Measurements from ENCODE around the gene KRTAP10-4. TPM values are rescaled to one million over a fixed set of nuclear protein-coding genes. Genes with fewer than 3 reads are reported as not detected.

Gene KRTAP10-4
- polyA plus RNA-seq, 1 donor, result not detected

DNA sequence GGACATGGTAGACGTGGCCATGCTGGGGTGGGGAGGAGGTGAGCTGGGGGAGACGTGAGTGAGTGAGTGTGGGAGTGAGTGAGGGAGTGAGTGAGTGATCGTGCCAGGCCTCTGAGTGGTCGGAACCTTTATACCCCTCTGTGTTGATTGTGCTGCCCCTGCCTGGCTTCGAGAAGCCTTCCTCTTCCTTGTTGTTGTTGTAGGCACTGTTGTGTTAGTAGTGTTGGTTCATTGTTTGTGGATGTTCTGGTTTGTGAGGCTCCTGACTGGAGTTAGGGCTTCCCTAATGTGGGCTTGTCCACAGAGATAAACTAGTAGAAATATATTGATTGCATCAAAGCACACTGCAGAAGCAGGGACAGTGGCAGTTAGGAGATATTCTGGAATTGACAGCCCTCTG is 14.8 kb upstream of the KRTAP10-4 start, which contains the start of gene KRTAP10-3:
Gene KRTAP10-3 (minus strand): TSS at position 101 of the 400 bp plus-strand sequence. CDS start 80 bp downstream, at position 21.
- Histone ChIP-seq H3K4me1 (ENCODE audit: control insufficient read depth, insufficient read depth, low read length) (no peaks in the 10 kb centered on the region), H3K27me3 (ENCODE audit: control insufficient read depth, insufficient read depth, low read length) (peaks cover 12% of the 10 kb centered on the region), H3K27ac (ENCODE audit: low read length) (no peak within 1 kb of the TSS), H3K9me3 (ENCODE audit: control insufficient read depth, low read depth, low read length) (no peaks in the 10 kb centered on the region), H3K4me3 (ENCODE audit: low read length) (no peak within 1 kb of the TSS), H3K36me3 (ENCODE audit: control insufficient read depth, insufficient read depth, low read length) (no peaks in the 10 kb centered on the region)
- WGBS (ENCODE audit: insufficient coverage, low lambda C conversion rate), result no CpG with 5 or more reads among the region's 5 CpGs
- no peak for DNase-seq

DNA sequence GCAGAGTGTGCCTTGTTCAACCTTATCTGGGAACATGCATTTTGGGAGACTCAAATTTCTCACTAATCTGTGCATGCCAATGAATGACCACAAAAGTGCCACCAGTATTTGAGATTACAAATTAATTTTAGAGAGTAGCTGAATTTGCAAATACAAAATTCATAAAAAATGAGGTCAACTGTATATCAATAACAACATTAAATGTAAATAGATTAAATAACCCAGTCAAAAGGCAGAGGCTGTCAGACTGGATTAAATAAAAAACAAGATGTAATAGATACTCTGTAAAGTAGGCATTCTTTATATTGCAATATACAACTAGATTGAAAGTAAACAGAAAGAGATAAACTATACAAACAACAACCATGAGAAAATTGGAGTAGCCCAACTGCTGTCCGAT is 9.4 kb upstream of the KRTAP10-4 start:
- no peak overlapping the region for H3K4me3 ChIP-seq (ENCODE audit: low read length)
- no peaks in the 10 kb centered on the region for H3K9me3 ChIP-seq (ENCODE audit: control insufficient read depth, low read depth, low read length)
- no CpG with 5 or more reads among the region's 1 CpG for WGBS (ENCODE audit: insufficient coverage, low lambda C conversion rate)
- H3K27ac ChIP-seq (ENCODE audit: low read length), result no peak overlapping the region
- H3K4me1 ChIP-seq (ENCODE audit: control insufficient read depth, insufficient read depth, low read length), result no peaks in the 10 kb centered on the region
- H3K36me3 ChIP-seq (ENCODE audit: control insufficient read depth, insufficient read depth, low read length), result no peaks in the 10 kb centered on the region
- no peaks in the 10 kb centered on the region for H3K27me3 ChIP-seq (ENCODE audit: control insufficient read depth, insufficient read depth, low read length)
- no peak for DNase-seq

DNA sequence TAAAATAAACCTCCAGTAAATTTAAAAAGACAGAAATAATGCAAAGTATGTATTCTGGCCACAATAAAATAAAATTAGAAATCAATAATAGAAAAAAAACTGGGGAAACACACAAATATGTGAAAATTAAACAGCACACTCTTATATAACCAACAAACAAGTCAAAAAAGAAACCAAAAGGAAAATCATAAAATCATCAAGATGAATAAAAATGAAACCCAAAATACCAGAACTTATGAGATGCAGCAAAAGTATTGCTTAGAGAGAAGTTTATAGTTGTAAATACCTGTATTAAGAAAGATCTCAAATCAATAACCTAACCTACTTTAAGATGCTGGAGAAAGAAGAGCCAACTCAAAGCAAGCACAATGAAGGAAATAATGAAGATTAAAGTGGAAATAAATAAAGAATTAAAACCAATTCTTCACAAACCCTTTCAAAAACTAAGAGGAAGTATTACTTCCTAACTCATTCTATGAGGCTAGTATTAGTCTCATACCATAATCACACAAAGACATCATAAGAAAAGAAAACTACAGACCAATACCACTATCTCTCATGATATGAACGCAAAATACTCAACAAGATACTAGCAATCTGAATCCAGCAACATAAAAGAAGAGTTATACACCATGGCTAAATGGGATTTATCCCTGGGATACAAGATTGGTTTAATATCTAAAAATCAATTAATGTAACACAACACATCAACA is 8.5 kb upstream of the KRTAP10-4 start:
- H3K36me3 ChIP-seq (ENCODE audit: control insufficient read depth, insufficient read depth, low read length), result no peaks in the 10 kb centered on the region
- H3K27ac ChIP-seq (ENCODE audit: low read length), result no peak overlapping the region
- H3K27me3 ChIP-seq (ENCODE audit: control insufficient read depth, insufficient read depth, low read length), result no peaks in the 10 kb centered on the region
- no peak for DNase-seq
- H3K4me1 ChIP-seq (ENCODE audit: control insufficient read depth, insufficient read depth, low read length), result no peaks in the 10 kb centered on the region
- H3K9me3 ChIP-seq (ENCODE audit: control insufficient read depth, low read depth, low read length), result no peaks in the 10 kb centered on the region
- WGBS (ENCODE audit: insufficient coverage, low lambda C conversion rate), result 100% methylated on average over 1 of the region's 1 CpG
- no peak overlapping the region for H3K4me3 ChIP-seq (ENCODE audit: low read length)

DNA sequence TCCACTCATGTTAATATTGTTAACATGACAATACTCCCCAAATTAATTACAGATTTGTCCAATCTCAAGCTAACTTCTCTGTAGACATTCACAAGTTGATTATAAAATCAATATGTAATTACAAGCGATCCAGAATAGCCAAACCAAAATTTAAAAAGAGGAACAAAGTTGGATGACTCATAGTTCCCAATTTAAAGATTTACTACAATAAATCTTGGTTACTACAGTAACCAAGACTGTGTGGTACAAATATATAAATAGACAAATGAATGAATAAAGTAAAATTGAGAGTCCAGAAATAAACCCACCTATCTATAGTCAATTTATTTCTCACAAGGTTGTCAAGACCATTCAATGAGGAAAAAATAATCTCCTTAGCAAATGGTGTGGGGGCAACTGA is 7.1 kb upstream of the KRTAP10-4 start:
- no peaks in the 10 kb centered on the region for H3K27me3 ChIP-seq (ENCODE audit: control insufficient read depth, insufficient read depth, low read length)
- no peak overlapping the region for H3K4me3 ChIP-seq (ENCODE audit: low read length)
- no peaks in the 10 kb centered on the region for H3K4me1 ChIP-seq (ENCODE audit: control insufficient read depth, insufficient read depth, low read length)
- no peak for DNase-seq
- peaks cover under 1% of the 10 kb centered on the region for H3K9me3 ChIP-seq (ENCODE audit: control insufficient read depth, low read depth, low read length)
- no CpG with 5 or more reads among the region's 1 CpG for WGBS (ENCODE audit: insufficient coverage, low lambda C conversion rate)
- no peak overlapping the region for H3K27ac ChIP-seq (ENCODE audit: low read length)
- no peaks in the 10 kb centered on the region for H3K36me3 ChIP-seq (ENCODE audit: control insufficient read depth, insufficient read depth, low read length)

DNA sequence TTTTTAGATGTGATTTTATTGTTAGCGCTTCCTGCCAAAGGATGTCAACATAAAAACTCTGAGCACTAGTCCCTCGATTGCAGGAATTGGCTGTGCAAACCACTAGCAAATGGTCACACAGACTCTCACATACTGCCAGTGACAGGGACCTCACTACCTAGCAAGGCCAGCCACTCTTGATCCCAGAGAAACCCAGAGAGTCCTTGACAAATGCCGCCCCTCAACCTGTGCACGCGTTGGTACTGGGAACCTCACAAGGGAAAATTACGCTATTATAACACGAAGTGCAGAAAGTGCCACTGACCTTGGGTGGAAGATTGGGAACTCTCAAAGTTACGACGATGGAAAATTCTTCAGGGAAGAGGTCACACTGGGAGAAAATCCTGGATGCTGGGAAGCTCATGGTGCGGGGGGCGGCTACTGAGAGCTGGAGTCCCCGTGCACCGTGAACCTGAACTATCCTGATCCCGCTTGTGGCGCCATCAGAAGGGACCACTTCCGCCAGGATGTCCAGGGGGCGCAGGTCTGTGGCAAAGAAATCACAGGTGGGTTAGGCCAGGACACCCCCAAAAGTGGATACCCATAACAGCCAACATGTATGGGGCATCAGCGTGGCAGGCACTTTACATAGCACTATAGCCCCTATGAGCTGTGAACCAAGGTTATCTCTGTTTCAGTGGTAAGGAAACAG is 5.9 kb upstream of the KRTAP10-4 start:
- no peak overlapping the region for H3K27ac ChIP-seq (ENCODE audit: low read length)
- no peaks in the 10 kb centered on the region for H3K4me1 ChIP-seq (ENCODE audit: control insufficient read depth, insufficient read depth, low read length)
- 82% methylated on average over 2 of the region's 18 CpGs for WGBS (ENCODE audit: insufficient coverage, low lambda C conversion rate)
- H3K4me3 ChIP-seq (ENCODE audit: low read length), result no peak overlapping the region
- peaks cover 6% of the 10 kb centered on the region for H3K9me3 ChIP-seq (ENCODE audit: control insufficient read depth, low read depth, low read length)
- no peaks in the 10 kb centered on the region for H3K36me3 ChIP-seq (ENCODE audit: control insufficient read depth, insufficient read depth, low read length)
- H3K27me3 ChIP-seq (ENCODE audit: control insufficient read depth, insufficient read depth, low read length), result no peaks in the 10 kb centered on the region
- DNase-seq, result no peak

DNA sequence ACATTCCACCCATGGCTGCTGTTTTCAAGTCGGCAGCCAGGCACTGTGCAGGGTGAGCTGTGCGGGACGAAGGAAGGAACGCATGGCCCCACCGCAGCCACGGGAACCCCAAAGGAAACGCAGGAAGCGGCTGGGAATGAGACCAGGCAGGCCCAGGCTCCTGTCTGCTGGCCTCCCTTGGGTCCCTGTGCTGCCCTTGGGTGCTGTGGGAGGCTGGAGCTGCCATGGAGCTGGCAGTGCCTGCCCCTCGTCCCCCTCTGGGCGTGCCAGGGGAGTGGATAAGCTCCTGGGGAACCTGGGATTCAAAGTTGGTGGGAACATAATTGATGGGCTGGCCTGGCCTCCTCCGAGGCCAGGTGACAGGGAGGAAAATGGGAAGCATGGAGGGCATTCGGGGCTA is 5.3 kb upstream of the KRTAP10-4 start:
- no peak for DNase-seq
- H3K4me1 ChIP-seq (ENCODE audit: control insufficient read depth, insufficient read depth, low read length), result no peaks in the 10 kb centered on the region
- H3K27me3 ChIP-seq (ENCODE audit: control insufficient read depth, insufficient read depth, low read length), result no peaks in the 10 kb centered on the region
- no peak overlapping the region for H3K4me3 ChIP-seq (ENCODE audit: low read length)
- no CpG with 5 or more reads among the region's 12 CpGs for WGBS (ENCODE audit: insufficient coverage, low lambda C conversion rate)
- H3K9me3 ChIP-seq (ENCODE audit: control insufficient read depth, low read depth, low read length), result peaks cover 6% of the 10 kb centered on the region
- no peaks in the 10 kb centered on the region for H3K36me3 ChIP-seq (ENCODE audit: control insufficient read depth, insufficient read depth, low read length)
- H3K27ac ChIP-seq (ENCODE audit: low read length), result no peak overlapping the region

DNA sequence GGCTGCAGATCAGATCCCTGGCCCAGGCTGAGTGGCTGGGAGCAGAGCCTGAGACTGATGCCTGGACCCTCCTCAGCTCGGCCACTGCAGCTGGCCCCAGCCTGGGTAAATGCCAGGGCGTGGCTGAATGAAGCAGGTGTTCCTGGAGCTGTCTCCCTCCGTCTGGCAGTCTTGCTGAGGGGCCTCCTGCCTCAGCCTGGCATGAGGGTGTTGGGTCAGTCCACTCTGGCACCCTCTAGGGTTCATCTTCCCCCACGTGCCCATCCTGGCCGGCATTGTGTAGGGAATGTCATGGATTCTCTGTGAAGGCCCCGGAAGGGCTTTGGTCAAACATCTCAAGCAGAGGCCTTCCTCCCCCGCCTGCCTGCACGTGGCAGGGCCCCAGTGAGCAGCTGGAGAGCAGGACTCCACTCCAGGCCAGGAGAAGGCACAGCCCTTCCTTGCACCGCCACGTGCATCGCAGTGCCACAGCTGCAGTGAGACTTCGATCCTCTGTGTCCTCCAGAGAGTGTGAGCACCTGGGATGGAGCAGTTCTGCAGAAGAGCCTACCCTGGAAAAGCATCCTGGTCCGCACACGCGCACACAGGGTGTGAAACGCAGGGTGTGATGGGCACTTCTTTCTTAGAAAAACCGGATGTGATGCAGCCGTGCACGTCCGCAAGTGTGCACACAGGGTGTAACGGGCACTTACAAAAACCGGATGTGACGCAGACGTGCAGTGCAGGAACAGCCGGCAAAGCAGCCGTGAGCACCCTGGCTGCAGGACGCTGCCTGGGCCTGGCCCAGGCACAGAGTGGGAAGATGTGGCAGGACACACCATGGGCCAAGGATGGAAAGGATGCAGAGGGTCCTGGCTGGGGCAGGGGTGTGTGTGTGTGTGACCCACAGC is 4.6 kb upstream of the KRTAP10-4 start:
- H3K27ac ChIP-seq (ENCODE audit: low read length), result no peak overlapping the region
- no peak for DNase-seq
- WGBS (ENCODE audit: insufficient coverage, low lambda C conversion rate), result 89% methylated on average over 4 of the region's 27 CpGs
- H3K36me3 ChIP-seq (ENCODE audit: control insufficient read depth, insufficient read depth, low read length), result no peaks in the 10 kb centered on the region
- no peaks in the 10 kb centered on the region for H3K4me1 ChIP-seq (ENCODE audit: control insufficient read depth, insufficient read depth, low read length)
- peaks cover 6% of the 10 kb centered on the region for H3K9me3 ChIP-seq (ENCODE audit: control insufficient read depth, low read depth, low read length)
- no peak overlapping the region for H3K4me3 ChIP-seq (ENCODE audit: low read length)
- H3K27me3 ChIP-seq (ENCODE audit: control insufficient read depth, insufficient read depth, low read length), result no peaks in the 10 kb centered on the region

DNA sequence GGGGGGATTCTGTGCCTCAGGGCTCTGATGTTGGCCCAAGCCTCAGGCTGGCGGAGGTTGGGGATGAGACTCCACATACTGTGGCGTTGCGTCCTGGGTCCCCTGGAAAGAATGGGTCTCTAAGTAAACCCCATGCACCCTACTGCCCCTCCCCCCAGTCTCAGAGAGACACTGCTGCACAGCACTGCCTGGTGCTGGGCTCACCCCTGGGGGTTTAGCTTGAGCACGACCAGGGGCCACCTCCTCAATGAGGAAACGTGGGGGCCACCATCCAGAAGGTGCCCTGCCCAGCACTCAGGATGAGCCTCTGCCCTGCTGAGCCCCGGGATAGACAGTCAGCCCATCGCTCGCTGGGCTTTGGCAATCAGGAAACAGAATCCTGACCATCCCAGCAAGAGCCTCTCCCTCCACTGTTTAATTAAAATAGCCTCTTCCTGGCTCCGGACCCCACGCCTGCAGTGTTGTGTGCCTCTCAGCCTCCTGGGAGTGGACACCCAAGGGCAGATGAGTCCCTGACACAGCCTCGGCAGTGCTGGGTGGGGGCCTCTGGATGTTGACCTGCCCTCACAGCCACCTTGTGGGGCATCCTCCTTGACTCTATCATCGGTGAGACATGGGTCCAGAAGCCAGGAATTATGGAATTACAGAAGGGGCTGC is 3.5 kb upstream of the KRTAP10-4 start:
- no peak for DNase-seq
- no peaks in the 10 kb centered on the region for H3K36me3 ChIP-seq (ENCODE audit: control insufficient read depth, insufficient read depth, low read length)
- no peak overlapping the region for H3K27ac ChIP-seq (ENCODE audit: low read length)
- no peaks in the 10 kb centered on the region for H3K27me3 ChIP-seq (ENCODE audit: control insufficient read depth, insufficient read depth, low read length)
- peaks cover 3% of the 10 kb centered on the region for H3K4me1 ChIP-seq (ENCODE audit: control insufficient read depth, insufficient read depth, low read length)
- H3K4me3 ChIP-seq (ENCODE audit: low read length), result no peak overlapping the region
- no CpG with 5 or more reads among the region's 12 CpGs for WGBS (ENCODE audit: insufficient coverage, low lambda C conversion rate)
- H3K9me3 ChIP-seq (ENCODE audit: control insufficient read depth, low read depth, low read length), result peaks cover 6% of the 10 kb centered on the region

DNA sequence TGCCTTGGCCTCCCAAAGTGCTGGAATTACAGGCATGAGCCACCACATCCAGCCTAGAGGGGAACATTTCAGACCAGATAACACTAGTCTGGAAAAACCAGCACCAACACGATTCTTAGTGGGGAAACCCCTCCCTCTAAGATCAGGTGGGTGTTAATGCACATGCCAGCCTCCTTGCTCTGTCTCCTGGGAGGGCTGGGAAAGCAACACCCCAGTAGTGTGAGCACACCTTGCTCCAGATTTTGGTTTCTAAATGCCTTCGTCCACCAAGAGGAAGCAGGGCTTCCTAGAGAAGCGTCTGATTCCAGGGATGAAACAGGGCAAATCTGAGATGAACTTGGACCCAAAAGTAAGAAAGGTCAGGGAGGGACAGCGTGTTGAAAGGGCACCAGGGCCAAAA is 2.2 kb upstream of the KRTAP10-4 start:
- Histone ChIP-seq H3K36me3 (ENCODE audit: control insufficient read depth, insufficient read depth, low read length) (no peaks in the 10 kb centered on the region), H3K27me3 (ENCODE audit: control insufficient read depth, insufficient read depth, low read length) (no peaks in the 10 kb centered on the region), H3K9me3 (ENCODE audit: control insufficient read depth, low read depth, low read length) (peaks cover 6% of the 10 kb centered on the region), H3K4me1 (ENCODE audit: control insufficient read depth, insufficient read depth, low read length) (peaks cover 3% of the 10 kb centered on the region), H3K27ac (ENCODE audit: low read length) (no peak overlapping the region), H3K4me3 (ENCODE audit: low read length) (no peak overlapping the region)
- no peak for DNase-seq
- 100% methylated on average over 1 of the region's 4 CpGs for WGBS (ENCODE audit: insufficient coverage, low lambda C conversion rate)

Measured in large intestine (tissue), 3 donors.